Mammary epithelial cell (primary cell): ENCODE results near the gene PDGFA.

ENCODE experiments used
- EZH2 ChIP-seq: IDR thresholded peaks from 2 replicates; pipeline ENCODE4 v1.6.1; 2012; ENCODE audit warnings: low read length, inconsistent platforms, borderline replicate concordance
- TF ChIP-seq, protein P1 (sequence below), 2 donors: IDR thresholded peaks in 1 of 2; conservative IDR thresholded peaks in 1 of 2; 2 replicates each; pipeline ENCODE4 v1.5.1; 2011 to 2012; ENCODE audit warnings: inconsistent platforms in 2 of 2, low read length in 2 of 2, mild to moderate bottlenecking in 2 of 2, control low read depth in 1 of 2, low read depth in 1 of 2; ENCODE audit not compliant: insufficient read depth in 1 of 2; ENCODE audit errors: extremely low read depth in 1 of 2

DNA sequence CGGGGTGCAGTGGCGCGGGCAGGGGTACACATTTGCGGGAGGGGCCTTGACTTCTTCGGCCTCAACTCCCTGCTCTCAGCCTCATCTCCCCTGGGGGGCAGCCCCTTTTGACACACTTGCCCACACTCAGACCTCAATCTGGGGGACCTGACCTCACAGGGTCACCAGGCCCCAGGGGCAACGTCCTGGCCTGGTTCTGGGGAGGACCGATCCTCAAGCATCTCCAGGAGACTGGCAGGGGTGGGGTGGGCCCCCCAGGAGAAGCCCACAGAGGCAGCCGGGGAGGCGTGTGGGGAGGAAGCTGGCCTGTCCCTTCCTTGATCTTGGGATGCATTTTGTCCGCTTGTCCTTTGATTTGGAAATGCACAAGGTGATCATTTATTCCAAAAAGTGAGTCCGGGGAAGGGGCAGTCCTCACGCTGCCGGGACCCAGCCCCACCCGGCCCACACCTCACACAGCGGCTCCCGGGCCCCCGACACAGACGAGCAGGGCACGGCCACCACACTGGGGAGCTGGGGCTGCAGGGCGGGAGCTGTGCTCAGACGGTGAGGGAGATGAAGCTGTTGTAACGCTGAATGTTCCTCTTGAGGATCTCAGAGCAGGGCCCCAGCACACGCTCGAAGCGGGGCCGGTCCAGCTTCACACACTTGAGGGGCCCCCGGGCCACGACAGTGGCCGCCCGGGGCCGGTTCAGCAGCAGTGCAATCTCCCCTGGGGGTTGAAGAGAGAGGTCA lies 30.4 kb upstream of the PDGFA start:
- TF ChIP-seq, protein P1, sequence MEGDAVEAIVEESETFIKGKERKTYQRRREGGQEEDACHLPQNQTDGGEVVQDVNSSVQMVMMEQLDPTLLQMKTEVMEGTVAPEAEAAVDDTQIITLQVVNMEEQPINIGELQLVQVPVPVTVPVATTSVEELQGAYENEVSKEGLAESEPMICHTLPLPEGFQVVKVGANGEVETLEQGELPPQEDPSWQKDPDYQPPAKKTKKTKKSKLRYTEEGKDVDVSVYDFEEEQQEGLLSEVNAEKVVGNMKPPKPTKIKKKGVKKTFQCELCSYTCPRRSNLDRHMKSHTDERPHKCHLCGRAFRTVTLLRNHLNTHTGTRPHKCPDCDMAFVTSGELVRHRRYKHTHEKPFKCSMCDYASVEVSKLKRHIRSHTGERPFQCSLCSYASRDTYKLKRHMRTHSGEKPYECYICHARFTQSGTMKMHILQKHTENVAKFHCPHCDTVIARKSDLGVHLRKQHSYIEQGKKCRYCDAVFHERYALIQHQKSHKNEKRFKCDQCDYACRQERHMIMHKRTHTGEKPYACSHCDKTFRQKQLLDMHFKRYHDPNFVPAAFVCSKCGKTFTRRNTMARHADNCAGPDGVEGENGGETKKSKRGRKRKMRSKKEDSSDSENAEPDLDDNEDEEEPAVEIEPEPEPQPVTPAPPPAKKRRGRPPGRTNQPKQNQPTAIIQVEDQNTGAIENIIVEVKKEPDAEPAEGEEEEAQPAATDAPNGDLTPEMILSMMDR (conservative IDR thresholded peaks at IDR 0.05 in 1 of 2, IDR thresholded peaks at IDR 0.05 in 1 of 2; ENCODE audit: extremely low read depth in 1 of 2, insufficient read depth in 1 of 2, low read depth in 1 of 2, low read length in 2 of 2) = no peak
- no peak for TF ChIP-seq EZH2
